GM12875 (cell line): ENCODE results near the gene CCNJ.

Experiments used
- H3K4me3 ChIP-seq: one replicate; pipeline ENCODE4 v1.5.1; 2011; ENCODE audit warnings: low read depth, low read length, control low read depth
- TF ChIP-seq, protein P1 (sequence below): IDR thresholded peaks from 2 replicates; pipeline ENCODE4 v1.5.1; 2011; ENCODE audit warnings: low read depth, mild to moderate bottlenecking, control low read depth, inconsistent platforms, low read length, moderate library complexity, borderline replicate concordance; ENCODE audit not compliant: insufficient read depth

CCNJ gene

DNA sequence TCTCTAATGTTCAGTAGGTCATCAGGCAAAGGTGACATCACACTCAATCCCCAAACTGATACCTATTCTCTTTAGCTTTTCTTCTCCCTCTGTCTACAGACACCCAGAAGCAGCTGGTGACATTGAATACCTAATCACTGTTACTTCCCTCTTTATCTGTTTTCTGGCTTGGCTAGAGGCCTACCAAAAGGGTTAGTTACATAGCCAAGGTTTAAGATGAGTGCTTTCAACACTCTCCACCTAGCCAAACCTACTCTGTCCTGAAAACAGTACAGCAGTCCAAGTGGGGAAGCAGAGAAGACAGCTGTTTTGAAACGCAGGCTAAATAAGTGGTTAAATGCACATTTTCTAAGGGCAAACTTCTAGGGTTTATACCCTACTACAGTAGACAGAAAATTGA lies 39.4 kb downstream of the CCNJ start:
- TF ChIP-seq, protein P1, sequence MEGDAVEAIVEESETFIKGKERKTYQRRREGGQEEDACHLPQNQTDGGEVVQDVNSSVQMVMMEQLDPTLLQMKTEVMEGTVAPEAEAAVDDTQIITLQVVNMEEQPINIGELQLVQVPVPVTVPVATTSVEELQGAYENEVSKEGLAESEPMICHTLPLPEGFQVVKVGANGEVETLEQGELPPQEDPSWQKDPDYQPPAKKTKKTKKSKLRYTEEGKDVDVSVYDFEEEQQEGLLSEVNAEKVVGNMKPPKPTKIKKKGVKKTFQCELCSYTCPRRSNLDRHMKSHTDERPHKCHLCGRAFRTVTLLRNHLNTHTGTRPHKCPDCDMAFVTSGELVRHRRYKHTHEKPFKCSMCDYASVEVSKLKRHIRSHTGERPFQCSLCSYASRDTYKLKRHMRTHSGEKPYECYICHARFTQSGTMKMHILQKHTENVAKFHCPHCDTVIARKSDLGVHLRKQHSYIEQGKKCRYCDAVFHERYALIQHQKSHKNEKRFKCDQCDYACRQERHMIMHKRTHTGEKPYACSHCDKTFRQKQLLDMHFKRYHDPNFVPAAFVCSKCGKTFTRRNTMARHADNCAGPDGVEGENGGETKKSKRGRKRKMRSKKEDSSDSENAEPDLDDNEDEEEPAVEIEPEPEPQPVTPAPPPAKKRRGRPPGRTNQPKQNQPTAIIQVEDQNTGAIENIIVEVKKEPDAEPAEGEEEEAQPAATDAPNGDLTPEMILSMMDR, result no peak

DNA sequence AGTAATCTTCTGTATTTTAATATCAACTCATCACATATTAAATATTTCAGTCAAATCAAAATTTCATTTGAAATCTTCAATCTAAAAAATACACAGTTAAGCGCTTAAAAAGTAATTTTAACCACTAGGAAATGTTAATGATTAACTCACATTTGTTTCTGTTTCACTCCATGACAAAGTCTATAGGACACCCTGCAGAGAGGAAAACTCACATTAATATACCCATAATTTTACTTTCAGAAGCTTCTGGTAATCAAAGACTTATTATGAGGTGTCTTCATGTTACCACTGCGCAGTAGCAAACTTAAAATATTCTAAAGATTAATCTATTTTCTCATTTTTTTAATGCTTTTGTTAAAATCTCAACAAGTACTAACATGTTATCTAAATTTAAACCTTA lies 45.7 kb downstream of the CCNJ start:
- no peak overlapping the region for H3K4me3 ChIP-seq
- TF ChIP-seq, protein P1, result no peak

More for the DNA sequence above, 39.4 kb downstream of the CCNJ start:
- no peak overlapping the region for H3K4me3 ChIP-seq

GRCh38 chr10:96089670-96090462 lies 46.5 kb downstream of the CCNJ start:
- TF ChIP-seq, protein P1, result no peak

GRCh38 chr10:96090463-96090800 lies 47.0 kb downstream of the CCNJ start:
- H3K4me3 ChIP-seq, result peak overlapping the region; percentile 92

More at GRCh38 chr10:96089670-96090462, 46.5 kb downstream of the CCNJ start:
- peak overlapping the region; percentile 92 for H3K4me3 ChIP-seq

DNA sequence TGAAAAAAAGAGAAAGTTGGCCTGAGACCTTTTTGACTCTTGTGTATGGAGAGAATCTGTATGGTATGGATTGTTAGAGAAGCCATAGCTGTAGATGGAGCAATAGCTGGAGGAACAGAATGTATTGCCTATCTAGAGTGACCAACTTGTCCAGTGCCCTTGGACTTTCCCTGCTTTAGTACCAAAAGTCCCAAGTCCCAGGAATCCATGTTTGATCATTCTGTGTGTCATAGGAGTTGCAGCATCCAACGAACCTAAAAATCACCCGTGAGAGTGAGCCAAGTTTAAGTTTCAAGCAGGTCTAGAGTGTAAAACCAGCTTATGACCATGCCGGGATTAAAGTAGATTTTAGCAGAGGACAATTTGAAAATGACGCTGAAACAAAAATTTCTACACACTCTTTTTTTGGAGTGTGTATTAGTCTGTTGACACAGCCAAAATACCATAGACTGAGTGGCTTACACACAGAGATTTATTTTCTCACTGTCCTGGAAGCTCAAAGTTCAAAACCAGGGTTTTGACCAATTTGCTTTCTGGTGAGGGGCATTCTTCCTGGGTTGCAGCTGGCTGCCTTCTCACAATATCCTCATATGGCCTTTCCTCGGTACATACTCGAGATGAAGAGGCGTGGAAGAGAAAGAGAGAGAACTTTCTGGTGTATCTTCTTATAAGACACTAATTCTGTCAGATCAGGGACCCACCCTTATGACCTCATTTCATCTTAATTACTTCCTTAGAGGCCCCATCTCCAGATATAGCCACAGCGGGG lies 49.8 kb downstream of the CCNJ start:
- H3K4me3 ChIP-seq, result no peak overlapping the region
- TF ChIP-seq, protein P1, result no peak

More at GRCh38 chr10:96090463-96090800, 47.0 kb downstream of the CCNJ start:
- TF ChIP-seq, protein P1, result no peak

- H3K4me3 ChIP-seq, result no peak overlapping the region
- TF ChIP-seq, protein P1, result no peak
Observed at GRCh38 chr10:96093948-96094347, 50.6 kb downstream of the CCNJ start.

DNA sequence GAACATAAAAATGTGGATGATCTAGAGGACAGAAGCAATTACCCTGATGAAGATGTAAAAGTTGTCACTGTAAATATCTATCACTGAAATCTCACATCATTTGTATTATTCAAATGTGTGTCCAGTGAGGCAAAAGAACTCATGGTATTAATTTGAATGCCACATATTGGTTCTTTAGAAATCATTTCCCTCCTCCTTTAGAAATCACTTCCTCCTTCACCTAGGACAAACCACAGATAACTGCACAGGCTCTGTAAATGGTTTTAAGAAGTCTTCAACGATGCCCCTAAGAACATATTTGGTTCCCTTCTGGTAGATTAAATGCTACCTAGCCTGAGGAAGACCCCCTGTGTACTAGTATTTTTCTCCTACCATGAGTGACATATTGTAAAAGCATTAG lies 53.6 kb downstream of the CCNJ start:
- TF ChIP-seq, protein P1, result no peak
- no peak overlapping the region for H3K4me3 ChIP-seq
